ENCODE measurements around the gene PLCD3. TPM values are rescaled to one million over a fixed set of nuclear protein-coding genes. Genes with fewer than 3 reads are reported as not detected.

PLCD3 gene
- total and polyA plus RNA-seq, 9 of the 15 experiments (the other 6 are each of a cell fraction or from before 2014, with no cell fraction given) = 0.20 to 22.6 (median 7.5) TPM

GRCh38 chr17:45060797-45061605, 71.3 kb downstream of the PLCD3 start, which contains the start of gene NMT1 (continued):
- no peak for TF ChIP-seq ZNF318 (IDR thresholded peaks at IDR 0.05; ENCODE audit: borderline replicate concordance in 1 of 2, low read depth in 1 of 2)
- TF ChIP-seq MBD2 (IDR thresholded peaks at IDR 0.05; ENCODE audit: borderline replicate concordance, low read depth) = peak; percentile 99
- no peak; the same call in 1 of the 2 replicates for TF ChIP-seq TCF3 (CRISPR knock-in tag; IDR thresholded peaks at IDR 0.05)
- no peak for TF ChIP-seq HNRNPUL1 (IDR thresholded peaks at IDR 0.05; ENCODE audit: low read length)
- TF ChIP-seq, protein P1, sequence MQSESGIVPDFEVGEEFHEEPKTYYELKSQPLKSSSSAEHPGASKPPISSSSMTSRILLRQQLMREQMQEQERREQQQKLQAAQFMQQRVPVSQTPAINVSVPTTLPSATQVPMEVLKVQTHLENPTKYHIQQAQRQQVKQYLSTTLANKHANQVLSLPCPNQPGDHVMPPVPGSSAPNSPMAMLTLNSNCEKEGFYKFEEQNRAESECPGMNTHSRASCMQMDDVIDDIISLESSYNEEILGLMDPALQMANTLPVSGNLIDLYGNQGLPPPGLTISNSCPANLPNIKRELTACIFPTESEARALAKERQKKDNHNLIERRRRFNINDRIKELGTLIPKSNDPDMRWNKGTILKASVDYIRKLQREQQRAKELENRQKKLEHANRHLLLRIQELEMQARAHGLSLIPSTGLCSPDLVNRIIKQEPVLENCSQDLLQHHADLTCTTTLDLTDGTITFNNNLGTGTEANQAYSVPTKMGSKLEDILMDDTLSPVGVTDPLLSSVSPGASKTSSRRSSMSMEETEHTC (IDR thresholded peaks at IDR 0.05) = no peak; the same call in 1 of the 2 replicates
- TF ChIP-seq KLF13 (tag; IDR thresholded peaks at IDR 0.05; ENCODE audit: borderline replicate concordance, low read depth) = 0 out of 2 replicates have a peak, but pooled peaks have one; percentile 18
- no peak; the same call in 1 of the 2 replicates for TF ChIP-seq BACH1 (tag; IDR thresholded peaks at IDR 0.05)
- no peak for TF ChIP-seq ZNF253 (CRISPR knock-in tag; conservative IDR thresholded peaks at IDR 0.05)
- no peak for TF ChIP-seq FOXA3 (CRISPR knock-in tag; conservative IDR thresholded peaks at IDR 0.05 in 1 of 2, IDR thresholded peaks at IDR 0.05 in 1 of 2)
- no peak for TF ChIP-seq SRSF7 (optimal IDR thresholded peaks at IDR 0.05; ENCODE audit: low read depth, low read length)
- no peak for TF ChIP-seq ZNF764 (CRISPR knock-in tag; IDR thresholded peaks at IDR 0.05; ENCODE audit: low read depth)
- no peak for TF ChIP-seq FOXJ3 (CRISPR knock-in tag; IDR thresholded peaks at IDR 0.05)
- TF ChIP-seq HDAC8 (tag; IDR thresholded peaks at IDR 0.05) = no peak
- TF ChIP-seq KLF1 (tag; IDR thresholded peaks at IDR 0.05) = no peak
- TF ChIP-seq PKNOX1 (IDR thresholded peaks at IDR 0.05) = peak; percentile 99
- TF ChIP-seq ZFP30 (CRISPR knock-in tag; IDR thresholded peaks at IDR 0.05; ENCODE audit: borderline replicate concordance) = no peak
- TF ChIP-seq FUS (optimal IDR thresholded peaks at IDR 0.05; ENCODE audit: low read depth, low read length) = no peak

All from K562 (cell line).